Non-pigmented ciliary epithelial cell (primary cell): ENCODE data around the gene TTC5.
A peak's percentile ranks its signal among the peaks of the same experiment; 100 is the strongest.
"Not testable (repeated sequence)": the region's sequence is repeated elsewhere in the genome, so short reads cannot be mapped to it uniquely, and the experiment has no call there.

Experiments used
- DNase-seq: peaks from one replicate; pipeline ENCODE4 v3.0.0-alpha.2; 2010; ENCODE audit warnings: low read depth

TTC5 gene

DNA sequence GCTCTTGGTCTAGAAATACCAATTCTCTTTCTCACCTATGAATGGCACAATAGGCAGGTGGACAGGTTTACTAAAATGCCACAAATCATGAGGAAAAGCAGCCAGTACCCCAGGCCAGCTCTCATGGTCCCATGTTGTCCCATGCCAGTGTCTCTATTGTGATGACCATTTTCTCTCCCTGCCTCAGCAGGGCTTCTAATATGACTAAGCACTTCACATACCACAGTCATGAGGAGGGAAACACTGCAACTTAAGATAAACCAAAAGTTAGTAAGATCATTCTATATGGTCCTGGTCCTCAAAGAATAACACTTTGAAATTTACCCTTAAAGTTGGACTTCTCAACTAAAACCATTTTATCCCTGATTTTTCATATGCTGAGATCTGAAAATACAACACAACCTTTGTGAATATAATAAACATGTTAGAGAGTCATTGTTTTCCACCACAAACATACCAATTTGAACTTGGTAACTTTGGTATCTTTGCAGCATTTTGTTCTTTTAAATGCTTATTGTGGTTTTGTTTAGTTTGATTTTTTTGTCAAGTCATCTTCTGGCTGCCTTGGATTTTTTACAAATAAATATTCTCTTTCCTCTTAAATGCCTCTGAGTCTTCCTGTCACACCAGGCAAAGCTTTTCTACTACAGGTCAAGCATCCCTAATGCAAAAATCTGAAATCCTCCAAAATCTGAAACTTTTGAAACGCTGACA is 3.6 kb downstream of the TTC5 start:
- peak; percentile 27 for DNase-seq

DNA sequence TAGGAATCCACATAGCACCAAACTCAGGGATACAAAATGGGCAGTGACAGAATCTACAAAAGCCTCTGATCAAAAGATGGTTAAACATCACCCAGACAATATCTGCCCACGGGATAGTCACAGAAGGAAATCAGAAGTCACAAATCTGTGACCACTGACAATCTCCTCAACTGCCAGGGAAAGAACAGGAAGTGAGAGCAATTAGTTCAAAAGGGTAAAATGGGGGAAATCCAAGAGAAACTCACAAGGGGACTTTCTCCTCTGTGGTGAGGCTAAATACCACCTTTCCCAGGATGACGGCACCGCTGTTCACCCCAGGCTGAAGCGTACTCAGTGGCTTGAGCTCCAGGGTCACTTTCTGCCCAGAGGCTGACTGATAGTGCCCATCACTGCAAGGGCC is 10.7 kb downstream of the TTC5 start:
- DNase-seq, result no peak

DNA sequence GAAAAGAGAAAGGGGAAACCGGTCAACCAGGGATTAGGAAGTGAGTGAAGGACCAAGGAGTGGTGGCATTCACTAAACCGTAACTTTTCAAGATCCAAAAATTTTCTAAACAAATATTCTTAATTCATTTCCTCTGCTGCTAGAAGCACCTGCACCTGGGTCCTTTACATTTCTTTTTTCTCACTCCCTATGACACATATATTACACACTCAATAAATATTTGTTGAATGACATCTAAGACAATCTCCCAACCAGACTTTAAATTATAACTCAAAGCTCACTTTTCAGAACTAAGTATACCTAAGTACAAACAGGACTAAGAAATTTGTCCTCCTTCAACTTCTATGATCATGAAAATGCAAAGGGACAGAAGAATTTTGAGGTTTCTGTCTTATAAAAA is 11.1 kb downstream of the TTC5 start:
- DNase-seq, result no peak

DNA sequence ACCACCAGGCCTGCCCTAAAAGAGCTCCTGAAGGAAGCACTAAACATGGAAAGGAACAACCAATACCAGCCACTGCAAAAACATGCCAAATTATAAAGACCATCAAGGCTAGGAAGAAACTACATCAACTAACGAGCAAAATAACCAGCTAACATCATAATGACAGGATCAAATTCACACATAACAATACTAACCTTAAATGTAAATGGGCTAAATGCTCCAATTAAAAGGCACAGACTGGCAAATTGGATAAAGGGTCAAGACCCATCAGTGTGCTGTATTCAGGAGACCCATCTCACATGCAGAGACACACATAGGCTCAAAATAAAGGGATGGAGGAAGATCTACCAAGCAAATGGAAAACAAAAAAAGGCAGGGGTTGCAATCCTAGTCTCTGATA is 23.8 kb downstream of the TTC5 start:
- not testable (repeated sequence) for DNase-seq

DNA sequence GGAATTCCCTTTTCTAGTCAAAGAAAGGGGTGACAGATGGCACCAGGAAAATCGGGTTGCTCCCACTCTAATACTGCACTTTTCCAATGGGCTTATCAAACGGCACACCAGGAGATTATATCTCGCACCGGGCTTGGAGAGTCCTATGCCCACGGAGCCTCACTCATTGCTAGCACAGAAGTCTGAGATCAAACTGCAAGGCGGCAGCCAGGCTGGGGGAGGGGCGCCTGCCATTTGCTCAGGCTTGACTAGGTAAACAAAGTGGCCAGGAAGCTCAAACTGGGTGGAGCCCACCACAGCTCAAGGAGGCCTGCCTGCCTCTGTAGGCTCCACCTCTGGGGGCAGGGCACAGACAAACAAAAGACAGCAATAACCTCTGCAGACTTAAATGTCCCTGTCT is 25.5 kb downstream of the TTC5 start:
- DNase-seq, result not testable (repeated sequence)

DNA sequence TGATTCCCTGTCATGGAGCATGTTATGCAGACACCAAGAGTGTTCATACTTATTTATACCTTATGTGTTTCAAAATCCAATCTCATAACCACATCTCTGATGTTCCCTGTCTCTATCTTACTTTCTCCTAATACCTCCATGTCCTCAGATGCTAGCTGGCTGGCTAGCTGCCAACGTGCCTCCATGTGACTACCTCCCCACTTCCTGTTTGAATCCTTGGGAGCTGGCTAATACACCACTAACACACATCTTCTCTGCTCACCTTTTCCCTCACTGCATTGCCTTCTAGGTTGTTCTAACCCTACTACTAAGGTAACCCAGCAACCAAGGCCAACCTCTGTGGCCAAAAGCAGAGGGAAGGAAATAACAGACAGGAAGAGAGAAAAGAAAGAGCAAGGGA is 27.3 kb downstream of the TTC5 start:
- DNase-seq, result peak; percentile 8

DNA sequence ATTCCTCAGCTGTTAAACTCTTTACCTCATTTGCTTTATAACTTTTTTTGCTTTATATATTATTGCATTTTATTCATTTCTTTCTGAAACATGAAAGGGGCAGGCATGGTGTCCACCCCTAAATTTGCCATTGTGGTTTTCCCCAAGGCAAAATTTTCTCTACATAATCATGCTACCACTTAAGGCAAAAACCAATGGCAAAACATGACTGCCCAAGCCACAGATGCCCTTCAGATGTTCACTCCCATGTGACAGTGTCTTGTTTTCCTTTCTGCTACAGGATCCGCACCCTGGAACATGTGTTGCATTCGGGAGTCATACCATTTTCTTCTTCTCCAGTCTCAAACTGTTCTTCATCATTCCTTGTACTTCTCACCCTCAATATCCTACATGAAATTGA is 28.3 kb downstream of the TTC5 start:
- DNase-seq, result no peak

DNA sequence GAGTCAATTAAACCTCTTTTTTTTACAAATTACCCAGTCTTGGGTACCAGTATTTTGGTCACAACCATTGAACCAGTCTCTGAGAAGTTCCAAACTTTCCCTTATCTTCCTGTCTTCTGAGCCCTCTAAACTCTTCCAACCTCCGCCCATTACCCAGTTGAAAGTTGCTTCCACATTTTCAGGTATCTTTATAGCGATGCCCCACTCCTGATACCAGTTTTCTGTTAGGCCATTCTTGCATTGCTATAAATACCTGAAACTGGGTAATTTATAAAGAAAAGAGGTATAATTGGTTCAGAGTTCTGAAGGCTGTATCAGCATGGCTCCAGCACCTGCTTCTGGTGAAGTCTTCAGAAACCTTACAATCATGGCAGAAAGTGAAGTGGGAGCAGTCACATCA is 31.7 kb downstream of the TTC5 start:
- DNase-seq, result no peak

DNA sequence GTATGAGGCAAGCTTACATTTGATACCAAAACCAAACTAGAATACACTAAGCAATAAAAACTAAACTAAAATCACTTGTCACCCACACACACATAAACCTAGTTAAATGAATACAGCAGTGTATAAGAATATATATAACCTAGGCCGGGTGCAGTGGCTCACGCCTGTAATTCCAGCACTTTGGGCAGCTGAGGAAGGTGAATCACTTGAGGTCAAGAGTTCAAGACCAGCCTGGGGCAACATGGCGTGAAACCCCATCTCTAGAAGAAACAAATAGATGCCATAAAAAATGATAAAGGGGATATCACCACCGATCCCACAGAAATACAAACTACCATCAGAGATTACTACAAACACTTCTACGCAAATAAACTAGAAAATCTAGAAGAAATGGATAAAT is 41.4 kb downstream of the TTC5 start:
- DNase-seq, result not testable (repeated sequence)

DNA sequence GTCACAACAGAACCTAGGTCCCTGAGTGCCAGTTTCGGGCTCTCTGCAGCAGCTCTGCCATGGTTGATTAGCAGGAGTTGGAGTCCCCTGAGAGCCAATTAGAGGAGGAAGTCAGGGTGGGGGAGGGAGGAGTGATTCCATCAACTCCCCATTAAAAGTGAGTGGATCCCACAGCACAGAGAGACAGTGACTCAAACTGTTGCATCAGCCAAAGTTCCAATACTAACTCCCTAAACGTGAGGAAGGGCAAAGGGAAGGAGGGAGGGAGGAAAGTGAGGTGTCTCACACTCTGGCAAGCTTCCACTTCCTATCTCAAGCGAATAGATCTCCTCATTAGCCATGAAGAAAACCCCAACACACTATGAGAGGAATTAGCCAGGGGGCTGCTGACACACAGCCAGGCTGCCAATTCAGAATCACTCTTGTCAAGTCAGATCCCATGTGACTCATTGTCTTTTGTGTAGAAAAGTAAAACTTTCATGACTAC is 43.1 kb downstream of the TTC5 start:
- DNase-seq, result peak; percentile 10

DNA sequence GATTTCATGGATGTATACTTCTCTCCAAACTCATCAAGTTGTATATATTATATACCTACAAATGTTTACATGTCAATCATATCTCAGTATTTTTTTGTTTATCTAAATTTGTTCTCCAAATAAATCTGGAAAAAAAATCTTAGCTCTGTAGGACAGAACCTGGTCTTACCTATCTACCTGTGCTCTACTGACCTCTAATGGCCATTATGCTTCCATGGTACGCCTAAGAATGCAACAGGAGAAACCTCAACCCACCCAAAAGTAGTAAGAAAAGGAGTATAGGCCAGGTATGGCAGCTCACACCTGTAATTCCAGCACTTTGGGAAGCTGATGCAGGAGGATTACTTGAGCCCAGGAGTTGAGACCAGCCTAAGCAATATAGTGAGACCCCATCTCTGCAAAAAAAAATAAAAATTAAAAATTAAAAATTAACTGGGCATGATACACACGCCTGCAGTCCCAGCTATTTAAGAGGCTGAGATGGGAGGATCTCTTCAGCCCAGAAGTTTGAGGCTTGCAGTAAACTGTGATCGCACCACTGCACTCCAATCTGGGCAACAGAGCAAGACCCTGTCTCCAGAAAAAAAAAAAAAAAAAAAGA is 58.0 kb downstream of the TTC5 start:
- DNase-seq, result no peak
